ENCODE results near the gene STEEP1. TPM values are rescaled to one million over a fixed set of nuclear protein-coding genes. Genes with fewer than 3 reads are reported as not detected.

Gene STEEP1
- polyA plus RNA-seq: 8.3 and 17.7 TPM in 2 replicates

DNA sequence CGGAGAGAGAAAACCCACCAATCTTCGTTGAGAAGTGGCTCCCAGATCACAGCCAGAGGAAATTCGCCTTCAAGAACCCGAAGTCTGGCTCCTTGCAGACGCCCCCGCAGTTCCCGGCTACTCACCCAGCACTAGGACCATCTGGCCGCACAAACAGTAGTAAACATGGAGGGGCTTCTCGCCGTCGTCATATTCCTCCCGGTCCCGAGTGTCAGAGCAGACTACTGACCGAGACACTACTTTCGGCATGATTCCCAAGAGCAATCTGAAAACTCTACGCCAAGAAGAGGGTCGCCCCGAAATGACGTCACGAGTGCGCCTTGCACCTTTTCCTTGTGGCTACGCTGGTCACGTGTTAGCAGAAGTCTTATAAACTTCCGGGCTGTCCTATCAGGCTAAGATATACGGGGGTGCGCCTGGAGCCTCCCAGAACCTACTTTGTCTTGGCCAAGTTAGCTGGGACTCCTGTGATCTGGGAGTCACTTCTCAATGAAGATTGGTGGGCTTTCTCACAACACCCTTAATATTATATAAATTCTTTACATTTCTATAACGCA lies at the start of gene STEEP1:
Gene STEEP1, minus strand, starts transcription at position 303 of the 557 bp plus-strand sequence. Its CDS starts 54 bp downstream, at position 249.

DNA sequence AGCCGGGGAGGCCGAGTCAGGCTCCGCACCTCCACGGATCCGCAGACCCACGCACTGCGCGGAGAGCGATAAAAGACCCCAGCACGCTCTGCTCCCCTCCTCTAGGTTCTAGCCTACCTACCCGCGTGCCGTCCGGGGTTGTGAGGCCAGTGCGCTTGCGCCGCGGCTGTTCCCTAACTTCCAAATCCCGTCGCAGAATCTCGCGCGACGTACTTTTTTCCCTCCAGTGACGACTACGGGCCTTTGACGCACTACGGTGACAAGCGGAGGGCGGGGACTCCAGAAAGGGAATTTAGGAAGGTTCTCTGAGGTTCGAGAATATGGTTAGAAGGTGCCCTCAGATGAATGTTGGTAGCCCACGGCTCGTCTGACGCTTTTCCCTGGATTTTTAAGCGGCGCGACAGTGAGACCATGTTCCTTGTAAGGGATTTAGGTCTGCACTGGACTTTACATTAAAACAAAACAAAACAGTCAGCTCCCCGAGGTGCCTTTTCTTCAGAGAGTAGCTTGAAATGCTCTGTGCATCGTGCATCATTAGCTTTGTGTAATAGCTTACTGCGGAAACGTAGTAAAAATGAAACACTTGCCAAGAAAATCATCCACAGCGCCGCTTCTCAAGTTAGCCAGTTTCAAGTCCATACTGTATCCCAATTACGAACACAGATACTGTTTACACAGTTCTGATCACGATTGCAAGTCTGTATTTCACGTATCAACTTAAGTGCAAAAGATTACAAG lies 41.2 kb upstream of the STEEP1 start, which contains the start of gene NKRF:
Gene NKRF, minus strand, starts transcription at position 145 of the 738 bp plus-strand sequence.

DNA sequence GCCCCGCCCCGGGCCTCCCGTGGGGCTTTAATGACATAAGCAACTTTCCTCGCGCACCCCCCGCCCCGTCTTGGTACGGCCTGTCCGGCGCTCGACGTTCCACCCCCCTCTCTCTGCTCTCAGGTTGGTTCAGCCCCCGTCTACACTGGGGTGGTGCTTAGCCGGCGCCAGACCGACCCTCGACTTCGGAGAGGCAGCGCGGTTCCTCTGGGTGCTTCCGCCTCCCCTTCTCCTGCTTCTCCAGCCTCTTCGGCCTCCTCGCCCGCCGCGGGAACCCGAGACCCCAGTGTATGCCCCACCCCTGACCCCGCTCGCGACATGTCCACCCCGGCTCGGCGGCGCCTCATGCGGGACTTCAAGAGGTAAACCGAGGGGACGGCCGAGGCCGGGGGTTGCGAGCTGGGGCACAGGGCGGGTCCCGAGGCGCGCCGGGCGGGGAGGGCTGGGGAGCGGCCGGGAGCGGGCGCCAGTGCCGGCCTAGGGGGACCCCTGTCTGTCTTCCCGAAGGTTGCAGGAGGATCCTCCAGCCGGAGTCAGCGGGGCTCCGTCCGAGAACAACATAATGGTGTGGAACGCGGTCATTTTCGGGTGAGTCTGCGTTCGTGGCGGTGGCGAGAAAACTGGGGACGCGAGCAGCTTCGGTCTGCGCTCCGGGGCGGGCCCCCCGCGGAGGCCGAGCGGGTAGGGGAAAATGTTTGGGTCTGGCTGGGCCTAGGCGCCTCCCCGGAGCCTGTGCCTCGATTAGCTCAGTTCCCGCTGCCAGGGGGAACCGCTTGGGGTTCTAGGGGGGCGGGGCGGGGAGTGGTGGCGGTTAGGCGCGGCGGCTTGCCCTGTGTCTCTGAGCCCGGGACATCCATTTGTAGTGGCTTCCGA lies 9.4 kb upstream of the STEEP1 start, which contains the start of gene UBE2A:
Gene UBE2A, plus strand, starts transcription at position 170 of the 873 bp plus-strand sequence. Its CDS starts 149 bp downstream, at position 319.

Other genes with a start within 250 kb of the STEEP1 start
- gene SLC25A43, start 166.1 kb downstream of the STEEP1 start, polyA plus RNA-seq: 3.6 TPM in 1 of 2 replicates, not detected in the other
- gene SLC25A5, start 97.0 kb downstream of the STEEP1 start, polyA plus RNA-seq: 897 and 1,077 TPM in 2 replicates
- gene UBE2A, start 9.2 kb upstream of the STEEP1 start, polyA plus RNA-seq: 49.8 and 71.0 TPM in 2 replicates
- gene NKRF, start 41.0 kb upstream of the STEEP1 start, polyA plus RNA-seq: 17.0 and 17.3 TPM in 2 replicates
- gene SEPTIN6, start 127.8 kb upstream of the STEEP1 start, polyA plus RNA-seq: 38.9 and 40.2 TPM in 2 replicates
- not detected in 2 replicates for gene SOWAHD, start 193.2 kb upstream of the STEEP1 start, polyA plus RNA-seq
- gene RPL39, start 226.2 kb upstream of the STEEP1 start, polyA plus RNA-seq: 837 and 939 TPM in 2 replicates

Data from Purkinje cell (primary cell).